BJ (cell line): ENCODE data around the gene HPCAL1. TPM values are rescaled to one million over a fixed set of nuclear protein-coding genes. Genes with fewer than 3 reads are reported as not detected.
A peak's percentile ranks its signal among the peaks of the same experiment; 100 is the strongest.
"Not testable (repeated sequence)": the region's sequence is repeated elsewhere in the genome, so short reads cannot be mapped to it uniquely, and the experiment has no call there.

Experiments used
- CTCF ChIA-PET: fragments of 350-600 bp; formaldehyde crosslinking; extraction: SDS; loops from one replicate; lab custom pipeline; 2021; ENCODE audit warnings: antibody characterized with exemption, inconsistent platforms; lab: Yijun Ruan, JAX
- POLR2A ChIA-PET: fragments of 300-600 bp; sonication (Branson Sonifier 250); formaldehyde crosslinking; extraction: SDS; loops from one replicate; lab custom pipeline; 2021; ENCODE audit warnings: antibody characterized with exemption; lab: Charles Lee
- DNase-seq: peaks from one replicate; pipeline ENCODE4 v3.0.0-alpha.2; 2011; ENCODE audit warnings: low read depth
- H3K27me3 ChIP-seq: 2 replicates; pipeline ENCODE4 v1.6.0; 2011; ENCODE audit warnings: low read length; ENCODE audit not compliant: control insufficient read depth, insufficient read depth
- H3K36me3 ChIP-seq: 2 replicates; pipeline ENCODE4 v1.5.1; 2011; ENCODE audit warnings: low read length; ENCODE audit not compliant: control insufficient read depth, insufficient read depth
- H3K4me3 ChIP-seq: 2 replicates; pipeline ENCODE4 v1.5.1; 2011; ENCODE audit warnings: low read depth, mild to moderate bottlenecking, control low read depth, low read length
- polyA plus RNA-seq: library from polyadenylated mRNA; depleted of rRNA; stranded (reverse); fragments of >200 nt; gene quantifications from 2 replicates; pipeline ENCODE4 v1.2.3, GENCODE V29; 2011
- TF ChIP-seq, protein P1 (sequence below): IDR thresholded peaks from 2 replicates; pipeline ENCODE4 v1.5.1; 2011; ENCODE audit warnings: low read depth, mild to moderate bottlenecking, control low read depth, inconsistent platforms, low read length, moderate library complexity; ENCODE audit not compliant: insufficient read depth

HPCAL1 gene
- polyA plus RNA-seq, 1 experiment = 17.6 TPM

GRCh38 chr2:10297959-10298531, 4.7 kb upstream of the HPCAL1 start:
- no peak overlapping the region for H3K4me3 ChIP-seq
- DNase-seq = peak; percentile 78
- H3K36me3 ChIP-seq = no peaks in the 10 kb centered on the region
- CTCF ChIA-PET = interaction anchor here (1.0 to 1.8 kb wide), 2 partner anchors 111 to 174 kb away, joined by 4 to 5 read pairs; no protein-coding TSS in a partner anchor
- TF ChIP-seq, protein P1, sequence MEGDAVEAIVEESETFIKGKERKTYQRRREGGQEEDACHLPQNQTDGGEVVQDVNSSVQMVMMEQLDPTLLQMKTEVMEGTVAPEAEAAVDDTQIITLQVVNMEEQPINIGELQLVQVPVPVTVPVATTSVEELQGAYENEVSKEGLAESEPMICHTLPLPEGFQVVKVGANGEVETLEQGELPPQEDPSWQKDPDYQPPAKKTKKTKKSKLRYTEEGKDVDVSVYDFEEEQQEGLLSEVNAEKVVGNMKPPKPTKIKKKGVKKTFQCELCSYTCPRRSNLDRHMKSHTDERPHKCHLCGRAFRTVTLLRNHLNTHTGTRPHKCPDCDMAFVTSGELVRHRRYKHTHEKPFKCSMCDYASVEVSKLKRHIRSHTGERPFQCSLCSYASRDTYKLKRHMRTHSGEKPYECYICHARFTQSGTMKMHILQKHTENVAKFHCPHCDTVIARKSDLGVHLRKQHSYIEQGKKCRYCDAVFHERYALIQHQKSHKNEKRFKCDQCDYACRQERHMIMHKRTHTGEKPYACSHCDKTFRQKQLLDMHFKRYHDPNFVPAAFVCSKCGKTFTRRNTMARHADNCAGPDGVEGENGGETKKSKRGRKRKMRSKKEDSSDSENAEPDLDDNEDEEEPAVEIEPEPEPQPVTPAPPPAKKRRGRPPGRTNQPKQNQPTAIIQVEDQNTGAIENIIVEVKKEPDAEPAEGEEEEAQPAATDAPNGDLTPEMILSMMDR = no peak
- POLR2A ChIA-PET = interaction anchor here (0.9 kb wide), 1 partner anchor 15 kb away, joined by 4 read pairs; no protein-coding TSS in a partner anchor
- H3K27me3 ChIP-seq = no peaks in the 10 kb centered on the region

GRCh38 chr2:10298777-10299176, 3.9 kb upstream of the HPCAL1 start:
- H3K36me3 ChIP-seq, POLR2A ChIA-PET, DNase-seq, H3K4me3 ChIP-seq, H3K27me3 ChIP-seq: not testable (repeated sequence)
- CTCF ChIA-PET = interaction anchor here (1.0 to 1.8 kb wide), 2 partner anchors 110 to 174 kb away, joined by 4 to 5 read pairs; no protein-coding TSS in a partner anchor

GRCh38 chr2:10300328-10300920, 2.3 kb upstream of the HPCAL1 start:
- CTCF ChIA-PET = interaction anchor here (1.4 kb wide), 1 partner anchor 14 kb away, joined by 4 read pairs; no protein-coding TSS in a partner anchor
- no peak for DNase-seq
- no peaks in the 10 kb centered on the region for H3K27me3 ChIP-seq
- TF ChIP-seq, protein P1 = no peak
- POLR2A ChIA-PET = no interaction called here
- no peak overlapping the region for H3K4me3 ChIP-seq
- H3K36me3 ChIP-seq = no peaks in the 10 kb centered on the region

- TF ChIP-seq, protein P1 = no peak
- POLR2A ChIA-PET = no interaction called here
- Histone ChIP-seq H3K4me3 (no peak overlapping the region), H3K36me3 (no peaks in the 10 kb centered on the region), H3K27me3 (no peaks in the 10 kb centered on the region)
- CTCF ChIA-PET = interaction anchor here (1.4 to 3.3 kb wide), 3 partner anchors 15 to 132 kb away, joined by 3 to 26 read pairs (median 4); no protein-coding TSS in a partner anchor
- no peak for DNase-seq
Measured at GRCh38 chr2:10300997-10301940, 1.4 kb upstream of the HPCAL1 start.

- POLR2A ChIA-PET = no interaction called here
- DNase-seq = no peak
- TF ChIP-seq, protein P1 = no peak
- CTCF ChIA-PET = interaction anchor here (1.2 to 3.3 kb wide), 6 partner anchors 11 to 230 kb away, joined by 3 to 26 read pairs (median 4); no protein-coding TSS in a partner anchor
- Histone ChIP-seq H3K27me3 (no peaks in the 10 kb centered on the region), H3K4me3 (peak overlapping the region; percentile 60), H3K36me3 (no peaks in the 10 kb centered on the region)
Measured at GRCh38 chr2:10301941-10302478, 694 bp upstream of the HPCAL1 start.
